Measurements from ENCODE around the gene CUTA. TPM values are rescaled to one million over a fixed set of nuclear protein-coding genes. Genes with fewer than 3 reads are reported as not detected.

The CUTA gene
- total and polyA plus RNA-seq, 2 of the 13 experiments (the other 11 are each of a cell fraction or from before 2014, with no cell fraction given): 170 to 180 TPM

DNA sequence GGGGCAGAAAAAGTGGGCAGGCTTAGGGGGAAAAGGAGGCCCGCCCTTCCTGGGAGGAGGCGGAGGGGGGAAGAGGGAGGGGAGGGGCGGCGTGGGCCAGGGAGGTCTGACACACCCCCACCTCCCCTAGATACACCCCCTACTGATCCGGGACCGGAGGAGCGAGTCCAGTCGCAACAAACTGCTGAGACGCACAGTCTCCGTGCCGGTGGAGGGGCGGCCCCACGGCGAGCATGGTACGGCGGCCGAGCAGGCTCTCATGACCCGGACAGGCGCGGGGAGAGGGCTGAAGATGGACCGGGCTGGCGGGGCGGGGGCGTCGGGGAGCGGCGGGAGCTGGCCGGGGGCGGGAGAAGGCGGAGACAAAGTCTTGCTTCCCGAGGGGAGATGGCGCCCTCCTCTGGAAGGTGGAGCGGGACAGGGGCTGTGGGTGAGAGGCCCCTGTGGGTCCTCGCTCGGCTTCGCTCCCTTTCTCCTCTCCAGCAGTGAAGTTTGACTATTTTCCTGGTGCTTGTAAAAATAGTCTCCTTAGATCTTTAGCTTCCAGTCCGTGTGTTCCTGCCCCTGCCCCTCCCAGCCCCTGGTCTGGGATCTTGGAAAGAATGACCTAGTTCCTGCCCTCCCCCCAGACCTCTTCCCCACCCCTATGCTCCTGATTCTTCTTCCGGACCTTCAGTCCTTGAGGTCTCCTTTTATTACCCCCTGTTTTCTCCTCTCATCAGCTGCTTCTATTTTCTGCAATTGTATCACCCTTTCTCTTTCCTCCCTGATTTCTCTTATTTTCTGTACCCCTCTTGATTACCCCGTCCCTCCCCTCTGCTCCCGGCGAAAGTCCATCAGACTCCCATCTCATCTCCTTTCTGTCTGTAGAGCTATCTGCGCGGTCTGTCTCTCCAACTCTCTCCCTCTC lies 8.0 kb upstream of the CUTA start (continued):
- TF ChIP-seq, protein P1, sequence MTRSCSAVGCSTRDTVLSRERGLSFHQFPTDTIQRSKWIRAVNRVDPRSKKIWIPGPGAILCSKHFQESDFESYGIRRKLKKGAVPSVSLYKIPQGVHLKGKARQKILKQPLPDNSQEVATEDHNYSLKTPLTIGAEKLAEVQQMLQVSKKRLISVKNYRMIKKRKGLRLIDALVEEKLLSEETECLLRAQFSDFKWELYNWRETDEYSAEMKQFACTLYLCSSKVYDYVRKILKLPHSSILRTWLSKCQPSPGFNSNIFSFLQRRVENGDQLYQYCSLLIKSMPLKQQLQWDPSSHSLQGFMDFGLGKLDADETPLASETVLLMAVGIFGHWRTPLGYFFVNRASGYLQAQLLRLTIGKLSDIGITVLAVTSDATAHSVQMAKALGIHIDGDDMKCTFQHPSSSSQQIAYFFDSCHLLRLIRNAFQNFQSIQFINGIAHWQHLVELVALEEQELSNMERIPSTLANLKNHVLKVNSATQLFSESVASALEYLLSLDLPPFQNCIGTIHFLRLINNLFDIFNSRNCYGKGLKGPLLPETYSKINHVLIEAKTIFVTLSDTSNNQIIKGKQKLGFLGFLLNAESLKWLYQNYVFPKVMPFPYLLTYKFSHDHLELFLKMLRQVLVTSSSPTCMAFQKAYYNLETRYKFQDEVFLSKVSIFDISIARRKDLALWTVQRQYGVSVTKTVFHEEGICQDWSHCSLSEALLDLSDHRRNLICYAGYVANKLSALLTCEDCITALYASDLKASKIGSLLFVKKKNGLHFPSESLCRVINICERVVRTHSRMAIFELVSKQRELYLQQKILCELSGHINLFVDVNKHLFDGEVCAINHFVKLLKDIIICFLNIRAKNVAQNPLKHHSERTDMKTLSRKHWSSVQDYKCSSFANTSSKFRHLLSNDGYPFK (CRISPR knock-in tag; IDR thresholded peaks at IDR 0.05; ENCODE audit: borderline replicate concordance): peak; percentile 56; the same call in 1 of the 2 replicates
- TF ChIP-seq SOX6 (IDR thresholded peaks at IDR 0.05) (no peak), SOX6 (CRISPR knock-in tag; IDR thresholded peaks at IDR 0.05) (no peak), ZNF468 (CRISPR knock-in tag; IDR thresholded peaks at IDR 0.05) (no peak), JUN (CRISPR knock-in tag; IDR thresholded peaks at IDR 0.05) (no peak), MYNN (CRISPR knock-in tag; IDR thresholded peaks at IDR 0.05; ENCODE audit: low read depth) (0 out of 2 replicates have a peak, but pooled peaks have one; percentile 35), SMAD9 (CRISPR knock-in tag; IDR thresholded peaks at IDR 0.05) (no peak), AHR (CRISPR knock-in tag; IDR thresholded peaks at IDR 0.05) (peak; percentile 93; the same call in 1 of the 2 replicates), ZNF619 (CRISPR knock-in tag; IDR thresholded peaks at IDR 0.05) (no peak), RBAK (CRISPR knock-in tag; IDR thresholded peaks at IDR 0.05) (no peak), SP5 (CRISPR knock-in tag; IDR thresholded peaks at IDR 0.05; ENCODE audit: borderline replicate concordance, low read depth) (peak; percentile 70; the same call in 1 of the 2 replicates), ESRRA (CRISPR knock-in tag; IDR thresholded peaks at IDR 0.05; ENCODE audit: low read depth) (peak; percentile 34; the same call in 1 of the 2 replicates)
- TF ChIP-seq, protein P2, sequence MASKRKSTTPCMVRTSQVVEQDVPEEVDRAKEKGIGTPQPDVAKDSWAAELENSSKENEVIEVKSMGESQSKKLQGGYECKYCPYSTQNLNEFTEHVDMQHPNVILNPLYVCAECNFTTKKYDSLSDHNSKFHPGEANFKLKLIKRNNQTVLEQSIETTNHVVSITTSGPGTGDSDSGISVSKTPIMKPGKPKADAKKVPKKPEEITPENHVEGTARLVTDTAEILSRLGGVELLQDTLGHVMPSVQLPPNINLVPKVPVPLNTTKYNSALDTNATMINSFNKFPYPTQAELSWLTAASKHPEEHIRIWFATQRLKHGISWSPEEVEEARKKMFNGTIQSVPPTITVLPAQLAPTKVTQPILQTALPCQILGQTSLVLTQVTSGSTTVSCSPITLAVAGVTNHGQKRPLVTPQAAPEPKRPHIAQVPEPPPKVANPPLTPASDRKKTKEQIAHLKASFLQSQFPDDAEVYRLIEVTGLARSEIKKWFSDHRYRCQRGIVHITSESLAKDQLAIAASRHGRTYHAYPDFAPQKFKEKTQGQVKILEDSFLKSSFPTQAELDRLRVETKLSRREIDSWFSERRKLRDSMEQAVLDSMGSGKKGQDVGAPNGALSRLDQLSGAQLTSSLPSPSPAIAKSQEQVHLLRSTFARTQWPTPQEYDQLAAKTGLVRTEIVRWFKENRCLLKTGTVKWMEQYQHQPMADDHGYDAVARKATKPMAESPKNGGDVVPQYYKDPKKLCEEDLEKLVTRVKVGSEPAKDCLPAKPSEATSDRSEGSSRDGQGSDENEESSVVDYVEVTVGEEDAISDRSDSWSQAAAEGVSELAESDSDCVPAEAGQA (IDR thresholded peaks at IDR 0.05; ENCODE audit: low read depth): no peak
- TF ChIP-seq, protein P2 (CRISPR knock-in tag; IDR thresholded peaks at IDR 0.05; ENCODE audit: borderline replicate concordance): no peak
- TF ChIP-seq, protein P3, sequence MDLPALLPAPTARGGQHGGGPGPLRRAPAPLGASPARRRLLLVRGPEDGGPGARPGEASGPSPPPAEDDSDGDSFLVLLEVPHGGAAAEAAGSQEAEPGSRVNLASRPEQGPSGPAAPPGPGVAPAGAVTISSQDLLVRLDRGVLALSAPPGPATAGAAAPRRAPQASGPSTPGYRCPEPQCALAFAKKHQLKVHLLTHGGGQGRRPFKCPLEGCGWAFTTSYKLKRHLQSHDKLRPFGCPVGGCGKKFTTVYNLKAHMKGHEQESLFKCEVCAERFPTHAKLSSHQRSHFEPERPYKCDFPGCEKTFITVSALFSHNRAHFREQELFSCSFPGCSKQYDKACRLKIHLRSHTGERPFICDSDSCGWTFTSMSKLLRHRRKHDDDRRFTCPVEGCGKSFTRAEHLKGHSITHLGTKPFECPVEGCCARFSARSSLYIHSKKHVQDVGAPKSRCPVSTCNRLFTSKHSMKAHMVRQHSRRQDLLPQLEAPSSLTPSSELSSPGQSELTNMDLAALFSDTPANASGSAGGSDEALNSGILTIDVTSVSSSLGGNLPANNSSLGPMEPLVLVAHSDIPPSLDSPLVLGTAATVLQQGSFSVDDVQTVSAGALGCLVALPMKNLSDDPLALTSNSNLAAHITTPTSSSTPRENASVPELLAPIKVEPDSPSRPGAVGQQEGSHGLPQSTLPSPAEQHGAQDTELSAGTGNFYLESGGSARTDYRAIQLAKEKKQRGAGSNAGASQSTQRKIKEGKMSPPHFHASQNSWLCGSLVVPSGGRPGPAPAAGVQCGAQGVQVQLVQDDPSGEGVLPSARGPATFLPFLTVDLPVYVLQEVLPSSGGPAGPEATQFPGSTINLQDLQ (CRISPR knock-in tag; IDR thresholded peaks at IDR 0.05): no peak
- TF ChIP-seq, protein P4, sequence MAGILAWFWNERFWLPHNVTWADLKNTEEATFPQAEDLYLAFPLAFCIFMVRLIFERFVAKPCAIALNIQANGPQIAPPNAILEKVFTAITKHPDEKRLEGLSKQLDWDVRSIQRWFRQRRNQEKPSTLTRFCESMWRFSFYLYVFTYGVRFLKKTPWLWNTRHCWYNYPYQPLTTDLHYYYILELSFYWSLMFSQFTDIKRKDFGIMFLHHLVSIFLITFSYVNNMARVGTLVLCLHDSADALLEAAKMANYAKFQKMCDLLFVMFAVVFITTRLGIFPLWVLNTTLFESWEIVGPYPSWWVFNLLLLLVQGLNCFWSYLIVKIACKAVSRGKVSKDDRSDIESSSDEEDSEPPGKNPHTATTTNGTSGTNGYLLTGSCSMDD (CRISPR knock-in tag; IDR thresholded peaks at IDR 0.05): no peak

All from HepG2 (cell line).